HepG2 (cell line): ENCODE results near the gene KXD1. TPM values are rescaled to one million over a fixed set of nuclear protein-coding genes. Genes with fewer than 3 reads are reported as not detected.

ENCODE experiments used
- ARNTL ChIP-seq: sonication (generic); formaldehyde crosslinking; IDR thresholded peaks from 2 replicates; pipeline ENCODE4 v1.4.0; 2020; ENCODE audit warnings: mild to moderate bottlenecking, missing genetic modification reagents
- MEIS2 ChIP-seq: sonication (generic); formaldehyde crosslinking; IDR thresholded peaks from 2 replicates; pipeline ENCODE4 v1.9.0; 2021; ENCODE audit warnings: mild to moderate bottlenecking, missing genetic modification reagents
- POLR2A ChIP-seq, 2 experiments: IDR thresholded peaks; 2 replicates each; pipeline ENCODE4 v1.6.1; 2011; ENCODE audit warnings: low read depth in 2 of 2, low read length in 2 of 2, mild to moderate bottlenecking in 1 of 2, moderate library complexity in 1 of 2; ENCODE audit not compliant: insufficient read depth in 1 of 2
- REXO4 ChIP-seq: sonication (generic); formaldehyde crosslinking; IDR thresholded peaks from 2 replicates; pipeline ENCODE4 v1.8.0; 2022; ENCODE audit warnings: missing genetic modification reagents, mild to moderate bottlenecking, borderline replicate concordance
- RORA ChIP-seq: sonication (generic); formaldehyde crosslinking; IDR thresholded peaks from 2 replicates; pipeline ENCODE4 v1.5.0; 2020; ENCODE audit warnings: mild to moderate bottlenecking, missing genetic modification reagents, moderate library complexity
- SNAPC2 ChIP-seq: sonication (generic); formaldehyde crosslinking; IDR thresholded peaks from 2 replicates; pipeline ENCODE4 v1.8.1; 2022; ENCODE audit warnings: mild to moderate bottlenecking, missing genetic modification reagents
- TBP ChIP-seq: sonication (generic); formaldehyde crosslinking; IDR thresholded peaks from 2 replicates; pipeline ENCODE4 v1.5.0; 2020; ENCODE audit warnings: missing genetic modification reagents
- ZBTB8A ChIP-seq: sonication (generic); formaldehyde crosslinking; IDR thresholded peaks from 2 replicates; pipeline ENCODE4 v1.4.0; 2020; ENCODE audit warnings: mild to moderate bottlenecking, low read depth, missing genetic modification reagents, borderline replicate concordance
- ZNF180 ChIP-seq: sonication (generic); formaldehyde crosslinking; IDR thresholded peaks from 2 replicates; pipeline ENCODE4 v1.4.0; 2020; ENCODE audit warnings: low read depth, missing genetic modification reagents, borderline replicate concordance
- ZNF235 ChIP-seq: sonication (generic); formaldehyde crosslinking; IDR thresholded peaks from 2 replicates; pipeline ENCODE4 v1.8.1; 2023; ENCODE audit warnings: mild to moderate bottlenecking, missing genetic modification reagents, borderline replicate concordance
- ZNF451 ChIP-seq: sonication (generic); formaldehyde crosslinking; IDR thresholded peaks from 2 replicates; pipeline ENCODE4 v1.5.0; 2020; ENCODE audit warnings: mild to moderate bottlenecking, missing genetic modification reagents
- ZNF546 ChIP-seq: sonication (generic); formaldehyde crosslinking; conservative IDR thresholded peaks from 2 replicates; pipeline ENCODE4 v1.8.1; 2023; ENCODE audit warnings: mild to moderate bottlenecking, missing genetic modification reagents
- ZNF670 ChIP-seq: sonication (generic); formaldehyde crosslinking; IDR thresholded peaks from 2 replicates; pipeline ENCODE4 v1.8.0; 2022; ENCODE audit warnings: mild to moderate bottlenecking, missing genetic modification reagents, borderline replicate concordance
- ZNF891 ChIP-seq: sonication (generic); formaldehyde crosslinking; IDR thresholded peaks from 2 replicates; pipeline ENCODE4 v1.5.0; 2020; ENCODE audit warnings: mild to moderate bottlenecking, missing genetic modification reagents
- polyA plus RNA-seq, 8 experiments: library from polyadenylated mRNA; depleted of rRNA in 3 of 8; stranded (reverse) in 7 of 8; unstranded in 1 of 8; fragments of >200 nt; fragmentation: Illumina TruSeq in 4 of 8; extraction: Trizol in 4 of 8; gene quantifications; 2 replicates each; pipeline versions ENCODE4 v1.2.1 to v1.2.3, GENCODE V29; 2011 to 2016; ENCODE audit warnings: low read depth in 4 of 8, missing spikeins in 1 of 8, mixed read lengths in 1 of 8; ENCODE audit not compliant: insufficient read depth in 1 of 8
- total RNA-seq, 5 experiments: library from RNA; depleted of rRNA; stranded (reverse); fragments of >200 nt; fragmentation: Illumina TruSeq; extraction: Trizol; gene quantifications; 2 replicates each; pipeline ENCODE4 v1.2.3, GENCODE V29; 2016; ENCODE audit warnings: low read depth in 1 of 5
- TF ChIP-seq, protein P1 (sequence below): sonication (generic); formaldehyde crosslinking; IDR thresholded peaks from 2 replicates; pipeline ENCODE4 v1.8.0; 2022; ENCODE audit warnings: mild to moderate bottlenecking, missing genetic modification reagents, borderline replicate concordance
- TF ChIP-seq, protein P2 (sequence below): sonication (generic); formaldehyde crosslinking; IDR thresholded peaks from 2 replicates; pipeline ENCODE4; 2020; ENCODE audit warnings: missing genetic modification reagents, mild to moderate bottlenecking, borderline replicate concordance
- TF ChIP-seq, protein P3 (sequence below): sonication (generic); formaldehyde crosslinking; IDR thresholded peaks from 2 replicates; pipeline ENCODE4 v1.8.1; 2023; ENCODE audit warnings: mild to moderate bottlenecking, missing genetic modification reagents, borderline replicate concordance
- TF ChIP-seq, protein P4 (sequence below): sonication (generic); formaldehyde crosslinking; IDR thresholded peaks from 2 replicates; pipeline ENCODE4 v1.5.1; 2020; ENCODE audit warnings: mild to moderate bottlenecking, moderate library complexity, missing genetic modification reagents
- TF ChIP-seq, protein P5 (sequence below): sonication (generic); formaldehyde crosslinking; IDR thresholded peaks from 2 replicates; pipeline ENCODE4 v1.5.0; 2020; ENCODE audit warnings: missing genetic modification reagents
- TF ChIP-seq, protein P6 (sequence below): sonication (generic); formaldehyde crosslinking; IDR thresholded peaks from 2 replicates; pipeline ENCODE4 v1.4.0; 2020; ENCODE audit warnings: missing genetic modification reagents

Gene KXD1
- total and polyA plus RNA-seq, 2 of the 13 experiments (the other 11 are each of a cell fraction or from before 2014, with no cell fraction given): 44.6 to 143 TPM

DNA sequence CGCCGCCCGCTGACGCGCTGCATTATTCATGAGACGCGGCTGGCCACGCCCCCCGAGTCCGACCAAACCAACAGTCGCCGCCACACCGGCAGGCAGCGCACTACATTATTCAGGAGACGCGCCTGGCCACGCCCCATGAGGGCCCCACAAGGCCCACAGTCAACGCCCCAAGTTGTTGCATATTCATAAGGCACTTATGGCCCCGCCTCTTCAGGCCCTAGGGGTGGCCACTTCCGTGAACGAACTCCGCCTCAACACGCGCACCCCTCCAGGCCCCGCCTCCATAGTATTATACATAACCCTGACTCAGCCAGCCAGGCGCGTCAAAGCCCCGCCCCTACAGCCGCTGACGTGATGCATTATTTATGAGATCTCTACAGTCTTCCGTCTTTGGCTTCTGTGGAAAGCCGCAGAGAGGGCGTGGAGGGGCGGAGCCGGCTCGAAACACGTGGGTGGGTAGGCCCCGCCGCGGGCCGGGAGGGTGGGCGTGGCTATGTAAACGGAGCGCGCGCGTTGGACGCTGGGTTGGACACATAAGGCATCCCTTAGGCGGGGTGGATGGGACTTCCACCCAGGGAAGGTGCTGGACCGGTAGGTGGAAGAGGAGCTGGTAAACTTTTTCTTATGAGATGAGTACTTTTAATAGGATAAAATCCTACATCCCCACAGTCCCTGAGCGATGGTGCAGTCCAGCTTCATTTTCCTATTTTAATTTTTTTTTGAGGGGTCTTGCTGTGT is 35.4 kb upstream of the KXD1 start (continued):
- TF ChIP-seq TBP (CRISPR knock-in tag) (no peak), ZNF670 (CRISPR knock-in tag) (0 out of 2 replicates have a peak, but pooled peaks have one; percentile 50), SNAPC2 (CRISPR knock-in tag) (peak; percentile 100), ZNF235 (CRISPR knock-in tag) (no peak), ZNF180 (CRISPR knock-in tag) (no peak), ZNF891 (CRISPR knock-in tag) (no peak; the same call in 1 of the 2 replicates), REXO4 (no peak), ZNF451 (CRISPR knock-in tag) (no peak), MEIS2 (CRISPR knock-in tag) (no peak), ARNTL (peak; percentile 72; the same call in 1 of the 2 replicates), RORA (no peak), ZNF546 (CRISPR knock-in tag) (no peak), ZBTB8A (CRISPR knock-in tag) (no peak), POLR2A (IDR thresholded peaks at IDR 0.05; ENCODE audit: insufficient read depth in 1 of 2, low read depth in 2 of 2, low read length in 2 of 2) (peak; percentile 61 to 64; a peak in 3 of 4 replicates)
- TF ChIP-seq, protein P1, sequence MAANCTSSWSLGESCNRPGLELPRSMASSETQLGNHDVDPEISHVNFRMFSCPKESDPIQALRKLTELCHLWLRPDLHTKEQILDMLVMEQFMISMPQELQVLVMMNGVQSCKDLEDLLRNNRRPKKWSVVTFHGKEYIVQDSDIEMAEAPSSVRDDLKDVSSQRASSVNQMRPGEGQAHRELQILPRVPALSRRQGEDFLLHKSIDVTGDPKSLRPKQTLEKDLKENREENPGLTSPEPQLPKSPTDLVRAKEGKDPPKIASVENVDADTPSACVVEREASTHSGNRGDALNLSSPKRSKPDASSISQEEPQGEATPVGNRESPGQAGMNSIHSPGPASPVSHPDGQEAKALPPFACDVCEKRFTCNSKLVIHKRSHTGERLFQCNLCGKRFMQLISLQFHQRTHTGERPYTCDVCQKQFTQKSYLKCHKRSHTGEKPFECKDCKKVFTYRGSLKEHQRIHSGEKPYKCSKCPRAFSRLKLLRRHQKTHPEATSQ (CRISPR knock-in tag): no peak
- TF ChIP-seq, protein P2, sequence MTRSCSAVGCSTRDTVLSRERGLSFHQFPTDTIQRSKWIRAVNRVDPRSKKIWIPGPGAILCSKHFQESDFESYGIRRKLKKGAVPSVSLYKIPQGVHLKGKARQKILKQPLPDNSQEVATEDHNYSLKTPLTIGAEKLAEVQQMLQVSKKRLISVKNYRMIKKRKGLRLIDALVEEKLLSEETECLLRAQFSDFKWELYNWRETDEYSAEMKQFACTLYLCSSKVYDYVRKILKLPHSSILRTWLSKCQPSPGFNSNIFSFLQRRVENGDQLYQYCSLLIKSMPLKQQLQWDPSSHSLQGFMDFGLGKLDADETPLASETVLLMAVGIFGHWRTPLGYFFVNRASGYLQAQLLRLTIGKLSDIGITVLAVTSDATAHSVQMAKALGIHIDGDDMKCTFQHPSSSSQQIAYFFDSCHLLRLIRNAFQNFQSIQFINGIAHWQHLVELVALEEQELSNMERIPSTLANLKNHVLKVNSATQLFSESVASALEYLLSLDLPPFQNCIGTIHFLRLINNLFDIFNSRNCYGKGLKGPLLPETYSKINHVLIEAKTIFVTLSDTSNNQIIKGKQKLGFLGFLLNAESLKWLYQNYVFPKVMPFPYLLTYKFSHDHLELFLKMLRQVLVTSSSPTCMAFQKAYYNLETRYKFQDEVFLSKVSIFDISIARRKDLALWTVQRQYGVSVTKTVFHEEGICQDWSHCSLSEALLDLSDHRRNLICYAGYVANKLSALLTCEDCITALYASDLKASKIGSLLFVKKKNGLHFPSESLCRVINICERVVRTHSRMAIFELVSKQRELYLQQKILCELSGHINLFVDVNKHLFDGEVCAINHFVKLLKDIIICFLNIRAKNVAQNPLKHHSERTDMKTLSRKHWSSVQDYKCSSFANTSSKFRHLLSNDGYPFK (CRISPR knock-in tag): no peak
- TF ChIP-seq, protein P3, sequence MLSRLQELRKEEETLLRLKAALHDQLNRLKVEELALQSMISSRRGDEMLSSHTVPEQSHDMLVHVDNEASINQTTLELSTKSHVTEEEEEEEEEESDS (CRISPR knock-in tag): peak; percentile 99
- TF ChIP-seq, protein P4, sequence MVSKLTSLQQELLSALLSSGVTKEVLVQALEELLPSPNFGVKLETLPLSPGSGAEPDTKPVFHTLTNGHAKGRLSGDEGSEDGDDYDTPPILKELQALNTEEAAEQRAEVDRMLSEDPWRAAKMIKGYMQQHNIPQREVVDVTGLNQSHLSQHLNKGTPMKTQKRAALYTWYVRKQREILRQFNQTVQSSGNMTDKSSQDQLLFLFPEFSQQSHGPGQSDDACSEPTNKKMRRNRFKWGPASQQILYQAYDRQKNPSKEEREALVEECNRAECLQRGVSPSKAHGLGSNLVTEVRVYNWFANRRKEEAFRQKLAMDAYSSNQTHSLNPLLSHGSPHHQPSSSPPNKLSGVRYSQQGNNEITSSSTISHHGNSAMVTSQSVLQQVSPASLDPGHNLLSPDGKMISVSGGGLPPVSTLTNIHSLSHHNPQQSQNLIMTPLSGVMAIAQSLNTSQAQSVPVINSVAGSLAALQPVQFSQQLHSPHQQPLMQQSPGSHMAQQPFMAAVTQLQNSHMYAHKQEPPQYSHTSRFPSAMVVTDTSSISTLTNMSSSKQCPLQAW (CRISPR knock-in tag): peak; percentile 8; the same call in 1 of the 2 replicates
- TF ChIP-seq, protein P5, sequence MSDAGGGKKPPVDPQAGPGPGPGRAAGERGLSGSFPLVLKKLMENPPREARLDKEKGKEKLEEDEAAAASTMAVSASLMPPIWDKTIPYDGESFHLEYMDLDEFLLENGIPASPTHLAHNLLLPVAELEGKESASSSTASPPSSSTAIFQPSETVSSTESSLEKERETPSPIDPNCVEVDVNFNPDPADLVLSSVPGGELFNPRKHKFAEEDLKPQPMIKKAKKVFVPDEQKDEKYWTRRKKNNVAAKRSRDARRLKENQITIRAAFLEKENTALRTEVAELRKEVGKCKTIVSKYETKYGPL (CRISPR knock-in tag): no peak
- TF ChIP-seq, protein P6, sequence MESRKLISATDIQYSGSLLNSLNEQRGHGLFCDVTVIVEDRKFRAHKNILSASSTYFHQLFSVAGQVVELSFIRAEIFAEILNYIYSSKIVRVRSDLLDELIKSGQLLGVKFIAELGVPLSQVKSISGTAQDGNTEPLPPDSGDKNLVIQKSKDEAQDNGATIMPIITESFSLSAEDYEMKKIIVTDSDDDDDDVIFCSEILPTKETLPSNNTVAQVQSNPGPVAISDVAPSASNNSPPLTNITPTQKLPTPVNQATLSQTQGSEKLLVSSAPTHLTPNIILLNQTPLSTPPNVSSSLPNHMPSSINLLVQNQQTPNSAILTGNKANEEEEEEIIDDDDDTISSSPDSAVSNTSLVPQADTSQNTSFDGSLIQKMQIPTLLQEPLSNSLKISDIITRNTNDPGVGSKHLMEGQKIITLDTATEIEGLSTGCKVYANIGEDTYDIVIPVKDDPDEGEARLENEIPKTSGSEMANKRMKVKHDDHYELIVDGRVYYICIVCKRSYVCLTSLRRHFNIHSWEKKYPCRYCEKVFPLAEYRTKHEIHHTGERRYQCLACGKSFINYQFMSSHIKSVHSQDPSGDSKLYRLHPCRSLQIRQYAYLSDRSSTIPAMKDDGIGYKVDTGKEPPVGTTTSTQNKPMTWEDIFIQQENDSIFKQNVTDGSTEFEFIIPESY: no peak
